ENCODE measurements around the gene RBM15.

DNA sequence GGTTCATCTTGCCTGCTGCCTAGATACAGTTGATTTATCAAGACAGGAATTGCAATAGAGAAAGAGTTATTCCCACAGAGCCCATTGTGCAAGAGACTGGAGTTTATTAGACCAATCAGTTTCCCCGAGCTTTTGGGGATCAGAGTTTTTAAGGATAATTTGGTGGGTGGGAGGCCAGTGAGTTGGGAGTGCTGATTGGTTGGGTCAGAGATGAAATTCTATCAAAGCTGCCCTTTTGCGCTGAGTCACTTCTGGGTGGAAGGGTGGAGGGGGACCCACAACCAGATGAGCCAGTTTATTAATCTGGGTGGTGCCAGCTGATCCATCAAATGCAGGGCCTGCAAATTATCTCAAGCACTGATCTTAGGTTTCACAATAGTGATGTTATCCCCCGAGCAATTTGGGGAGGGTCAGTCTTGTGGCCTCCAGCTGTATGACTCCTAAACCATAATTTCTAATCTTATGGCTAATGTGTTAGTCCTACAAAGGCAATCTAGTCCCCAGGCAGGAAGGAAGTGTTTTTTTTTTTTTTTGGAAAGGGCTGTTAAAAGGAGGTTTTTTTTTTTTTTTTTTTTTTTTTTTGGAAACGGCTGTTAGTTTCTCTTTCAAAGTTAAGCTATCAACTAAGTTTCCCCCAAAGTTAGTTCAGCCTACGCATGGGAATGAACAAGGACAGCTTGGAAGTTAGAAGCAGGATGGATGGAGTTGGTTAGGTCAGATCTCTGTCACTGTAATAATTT, 44.2 kb downstream of the RBM15 start:
- no peak for TF ChIP-seq CTCF (IDR thresholded peaks at IDR 0.05)
- TF ChIP-seq TCF7L2 (IDR thresholded peaks at IDR 0.05; ENCODE audit: low read depth, low read length) = no peak
